Measurements from ENCODE around the gene AKT1.

Gene AKT1

DNA sequence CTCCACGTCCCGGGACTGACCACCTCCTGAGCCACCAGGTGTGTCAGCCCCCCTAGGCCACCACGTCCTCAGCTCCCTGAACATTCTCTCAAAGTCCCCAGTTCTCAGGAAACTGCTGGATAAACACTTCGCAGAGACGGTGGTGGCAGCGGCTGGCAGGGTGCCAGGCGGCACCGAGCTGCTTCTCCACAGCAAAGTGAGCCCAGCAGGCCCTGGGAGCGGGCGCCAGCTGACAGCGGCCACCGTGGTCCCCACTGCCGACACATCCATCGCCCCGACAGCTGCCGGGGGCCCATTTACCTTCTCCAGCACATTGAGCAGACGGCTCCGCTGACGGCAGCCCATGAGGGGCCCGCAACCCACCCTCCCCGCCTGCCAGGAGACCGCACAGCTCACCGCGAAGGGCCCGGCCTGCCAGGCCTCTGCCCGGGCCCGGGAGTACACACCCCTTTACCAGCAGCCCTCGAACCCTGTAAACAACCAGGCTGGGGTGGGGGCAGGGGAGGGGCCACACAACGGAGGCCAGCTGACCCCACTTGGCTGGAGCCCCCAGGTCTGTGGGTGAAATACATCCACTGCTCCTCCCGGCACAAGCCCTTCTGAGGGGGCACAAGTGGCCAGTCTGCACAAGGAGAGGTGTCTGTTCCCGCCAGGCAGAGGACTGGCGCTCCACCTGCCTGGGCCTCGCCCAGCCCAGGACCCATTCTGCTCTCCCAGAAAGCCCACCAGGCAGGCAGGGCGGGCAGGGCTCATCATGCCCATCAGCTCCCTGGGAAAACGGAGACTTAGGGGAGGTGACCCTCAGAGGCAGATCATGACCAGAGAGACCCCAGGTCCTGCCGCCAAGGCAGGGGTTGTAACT is 10.5 kb downstream of the AKT1 start:
- peak; percentile 44 for DNase-seq

GRCh38 chr14:104784218-104784568 is 11.4 kb downstream of the AKT1 start:
- DNase-seq: no peak

DNA sequence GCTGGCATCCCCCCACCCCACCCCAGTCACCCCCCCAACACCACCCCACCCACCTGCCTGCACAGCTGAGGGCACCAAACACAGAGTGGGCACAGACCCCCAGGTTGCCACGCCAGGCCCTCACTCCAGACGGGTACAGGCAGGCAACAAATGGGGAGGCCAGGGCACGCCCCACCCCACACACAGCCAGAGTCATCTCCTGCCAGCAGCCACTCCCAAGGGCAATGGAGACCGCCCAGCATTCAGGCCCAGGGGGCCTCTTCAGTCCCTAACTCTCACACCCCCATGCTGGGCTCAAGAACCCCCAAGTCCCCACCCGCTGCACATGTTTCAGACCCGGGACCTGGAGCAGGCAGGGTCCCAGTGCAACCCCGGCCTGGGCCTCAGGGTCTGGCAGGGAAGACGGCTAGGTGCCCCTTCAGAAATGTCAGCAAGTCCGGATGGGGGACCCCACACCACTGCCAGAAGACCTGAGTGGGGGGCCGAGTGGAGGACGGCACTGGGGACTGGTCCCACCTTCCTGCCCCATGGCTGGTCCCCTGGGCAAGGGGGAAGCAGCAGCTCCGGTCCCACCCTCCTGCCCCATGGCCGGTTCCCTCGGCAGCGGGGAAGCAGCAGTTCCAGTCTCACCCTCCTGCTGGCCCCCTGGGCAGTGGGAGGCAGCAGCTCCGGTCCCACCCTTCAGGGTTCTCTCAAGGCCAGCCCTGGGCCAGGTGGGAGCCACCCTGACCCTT is 11.9 kb downstream of the AKT1 start:
- no peak for DNase-seq

DNA sequence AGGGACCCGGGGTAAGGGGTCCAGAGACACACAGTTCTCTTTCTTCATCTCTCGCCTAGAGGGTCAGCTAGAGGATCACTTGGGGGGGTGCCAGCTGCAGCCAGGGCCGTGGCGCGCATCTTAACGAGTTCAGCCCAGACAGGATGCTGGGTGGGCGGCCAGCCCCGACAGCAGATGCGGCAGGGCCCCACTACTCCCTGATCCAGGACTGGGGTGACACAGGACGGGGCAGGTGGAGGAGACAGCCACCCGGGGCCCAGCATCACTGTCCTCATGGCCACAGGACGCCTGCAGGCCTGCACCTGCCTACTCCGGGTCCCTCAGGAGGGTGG is 12.8 kb downstream of the AKT1 start:
- no peak for DNase-seq

GRCh38 chr14:104782086-104782807 is 13.3 kb downstream of the AKT1 start:
- no peak for DNase-seq

DNA sequence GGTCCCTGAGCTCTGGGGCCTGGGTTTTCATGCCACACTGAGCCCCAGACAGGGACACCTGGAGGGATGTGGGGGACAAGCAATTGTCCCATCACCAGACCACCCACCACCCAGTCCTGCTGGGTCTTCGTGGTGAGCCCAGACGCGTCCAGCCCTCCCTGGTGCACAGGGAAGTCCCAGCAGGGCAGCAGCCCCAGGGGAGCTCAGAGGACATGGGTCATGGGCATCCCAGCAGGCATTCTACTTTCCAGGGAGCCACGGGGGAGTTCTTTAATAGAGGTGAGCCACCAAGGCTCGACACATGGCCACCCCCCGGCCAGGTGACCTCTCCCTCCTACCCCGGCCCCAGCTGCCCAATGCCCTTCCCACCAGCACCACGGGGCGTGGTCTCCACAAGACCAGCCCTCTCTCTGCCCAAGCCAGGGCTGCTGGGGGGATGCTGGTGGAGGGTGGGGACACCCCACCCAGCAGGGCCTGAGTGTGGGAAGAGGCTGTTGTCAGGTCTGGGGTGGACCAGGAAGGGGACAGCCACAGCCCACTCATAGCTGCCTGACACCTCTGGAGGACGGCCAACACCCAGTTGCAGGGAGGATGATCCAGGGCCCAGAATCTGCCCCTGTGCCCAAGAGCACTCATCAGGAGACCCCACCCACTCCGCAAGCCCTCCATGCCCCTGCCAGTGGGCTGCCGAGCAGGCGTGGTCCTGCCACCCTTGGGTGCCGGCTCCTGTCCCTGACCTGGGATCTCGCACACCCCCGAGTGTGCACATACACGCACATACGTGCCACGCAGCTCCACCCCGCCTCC is 14.1 kb downstream of the AKT1 start:
- no peak for DNase-seq

DNA sequence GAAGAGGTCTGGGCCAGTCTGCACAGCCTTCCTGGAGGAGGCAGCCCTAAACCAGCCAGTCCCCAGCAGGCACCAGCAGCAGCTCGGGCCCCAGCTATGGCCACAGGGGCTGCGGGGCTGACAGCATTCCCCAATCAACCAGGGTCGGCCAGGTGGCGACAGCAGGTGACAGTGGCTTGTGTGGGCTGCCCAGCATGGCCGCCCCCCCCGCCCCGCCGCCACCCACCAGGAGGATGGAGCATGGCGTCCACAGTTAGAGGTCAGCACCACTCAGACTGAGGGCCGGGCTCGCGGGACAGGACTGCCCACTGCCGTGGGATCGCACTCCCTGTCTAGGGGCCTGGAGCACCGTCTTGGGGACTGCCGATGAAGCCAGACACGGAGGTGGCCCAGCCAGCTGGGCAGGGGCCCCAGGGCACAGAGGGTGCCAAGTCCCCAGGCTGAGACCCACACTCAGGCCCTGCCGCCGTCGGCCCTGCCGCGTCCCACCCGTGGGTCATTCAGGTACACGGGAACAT is 15.0 kb downstream of the AKT1 start:
- DNase-seq: no peak

DNA sequence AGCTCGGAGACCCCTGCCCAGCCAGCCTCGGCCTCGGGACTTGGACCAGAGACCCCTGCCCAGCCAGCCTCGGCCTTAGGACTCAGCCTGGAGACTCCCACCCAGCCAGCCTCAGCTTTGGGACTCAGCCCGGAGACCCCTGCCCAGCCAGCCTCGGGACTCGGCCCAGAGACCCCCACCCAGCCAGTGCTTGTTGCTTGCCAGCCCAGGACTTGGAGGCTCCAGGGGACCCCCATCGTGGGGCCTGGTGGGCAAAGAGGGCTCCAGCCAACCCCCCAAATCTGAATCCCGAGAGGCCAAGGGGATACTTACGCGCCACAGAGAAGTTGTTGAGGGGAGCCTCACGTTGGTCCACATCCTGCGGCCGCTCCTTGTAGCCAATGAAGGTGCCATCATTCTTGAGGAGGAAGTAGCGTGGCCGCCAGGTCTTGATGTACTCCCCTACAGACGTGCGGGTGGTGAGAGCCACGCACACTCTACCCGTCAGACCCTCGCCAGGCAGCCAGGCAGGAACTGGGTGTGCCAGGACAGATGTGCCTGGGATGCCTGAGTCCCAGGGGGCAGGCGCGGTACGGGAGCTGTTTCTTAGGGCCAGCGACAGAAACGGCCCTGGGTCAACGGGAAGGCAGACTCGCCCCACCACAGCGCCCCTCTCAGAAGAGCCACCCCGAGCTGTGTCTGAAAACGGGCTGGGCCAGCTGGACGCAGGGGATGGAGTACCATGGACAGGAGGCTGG is 15.6 kb downstream of the AKT1 start:
- DNase-seq: no peak

DNA sequence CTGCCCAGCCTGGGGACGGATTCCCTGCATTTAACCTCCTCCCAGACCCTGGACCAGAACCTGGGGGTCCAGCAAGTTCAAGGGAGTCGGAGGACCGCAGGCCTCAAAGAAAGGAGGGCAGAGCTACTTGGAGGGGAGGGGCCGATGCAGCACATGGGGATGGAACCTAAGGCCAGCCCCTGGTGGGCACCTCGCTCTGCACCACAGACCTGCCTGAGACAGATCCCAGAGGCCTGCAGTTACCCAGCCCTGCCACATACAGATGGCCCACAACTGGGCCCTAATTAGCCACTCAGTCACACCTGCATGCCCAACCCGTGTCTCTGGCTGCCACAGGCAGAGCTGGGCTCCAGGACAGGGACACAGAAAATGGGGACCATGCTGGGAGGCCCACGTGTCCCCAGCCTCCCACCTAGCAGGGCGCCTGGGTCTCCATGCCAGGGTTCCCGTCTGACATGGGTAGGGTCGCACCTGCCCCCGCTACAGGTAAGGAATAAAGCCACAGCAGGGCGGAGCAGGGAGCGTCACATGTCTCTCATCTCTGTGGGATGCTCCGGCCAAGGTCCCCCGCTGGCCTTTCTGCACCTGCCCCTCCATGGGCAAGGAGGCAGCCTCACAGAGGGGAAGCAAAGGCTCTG is 16.7 kb downstream of the AKT1 start:
- no peak for DNase-seq

- DNase-seq: no peak
These were observed 17.7 kb downstream of the AKT1 start for GRCh38 chr14:104777808-104778249.

DNA sequence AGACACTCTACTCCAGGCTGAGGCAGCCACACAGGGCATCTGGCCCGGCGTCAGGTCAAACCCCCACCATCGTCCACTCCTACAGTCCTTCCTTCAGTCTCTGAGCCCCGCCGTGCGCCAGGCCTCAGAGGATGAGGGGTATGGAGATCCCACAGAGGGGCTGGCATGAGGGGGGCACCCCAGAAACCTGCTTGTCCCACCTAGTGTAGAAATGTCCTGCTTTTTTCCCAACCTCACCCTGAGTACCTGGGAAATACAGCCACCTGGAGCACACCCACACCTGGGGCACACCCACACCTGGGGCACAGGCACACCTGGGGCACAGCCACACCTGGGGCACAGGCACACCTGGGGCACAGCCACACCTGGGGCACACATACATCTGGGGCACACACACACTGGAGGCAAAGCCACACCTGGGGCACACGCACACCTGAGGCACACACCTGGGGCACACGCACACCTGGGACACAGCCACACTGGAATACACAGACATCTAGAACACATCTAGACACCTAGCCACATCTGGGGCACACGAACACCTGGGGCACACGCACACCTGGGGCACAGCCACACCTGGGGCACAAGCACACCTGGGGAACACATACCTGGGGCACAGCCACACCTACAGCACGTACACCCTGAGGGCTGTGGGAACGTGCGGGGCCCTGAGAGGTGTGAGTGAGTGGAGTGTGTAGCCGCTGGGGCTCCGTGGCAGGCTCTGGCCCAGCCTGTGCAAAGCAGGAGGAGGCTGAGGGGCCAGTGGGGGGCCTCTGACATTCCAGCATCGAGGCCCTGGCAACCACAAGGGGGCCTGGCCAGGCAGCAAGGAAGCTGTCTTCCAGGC is 18.4 kb downstream of the AKT1 start:
- DNase-seq: no peak

GRCh38 chr14:104776481-104776880 is 19.1 kb downstream of the AKT1 start:
- DNase-seq: no peak

GRCh38 chr14:104775073-104775489 is 20.5 kb downstream of the AKT1 start:
- DNase-seq: no peak

GRCh38 chr14:104774453-104775072 is 21.0 kb downstream of the AKT1 start:
- no peak for DNase-seq

GRCh38 chr14:104773505-104774452 is 21.8 kb downstream of the AKT1 start:
- DNase-seq: no peak

- no peak for DNase-seq
These were observed 22.6 kb downstream of the AKT1 start for GRCh38 chr14:104772707-104773504.

GRCh38 chr14:104771918-104772706 is 23.4 kb downstream of the AKT1 start:
- no peak for DNase-seq

Measured in NCI-H1092 (cell line).